Neural progenitor cell (in vitro differentiated cells): ENCODE data around the gene USP54.

ENCODE experiments used
- CTCF ChIP-seq: fragments of 200-600 bp; sonication (generic); IDR thresholded peaks from 2 replicates; pipeline ENCODE4 v1.5.1; 2017; ENCODE audit warnings: antibody characterized with exemption, mild to moderate bottlenecking
- EZH2 ChIP-seq: fragments of 200-600 bp; sonication (generic); IDR thresholded peaks from 2 replicates; pipeline ENCODE4 v1.6.1; 2017; ENCODE audit warnings: antibody characterized with exemption, mild to moderate bottlenecking, moderate library complexity
- EZH2phosphoT487 ChIP-seq: fragments of 200-600 bp; sonication (generic); IDR thresholded peaks from 2 replicates; pipeline ENCODE4 v1.6.1; 2017; ENCODE audit warnings: antibody characterized with exemption

- TF ChIP-seq CTCF (no peak), EZH2 (no peak), EZH2phosphoT487 (no peak)
Measured at GRCh38 chr10:73506074-73506473, 85.1 kb downstream of the USP54 start.
